D341Med (cell line): Measurements from ENCODE around the gene ERP44.
"Not testable (repeated sequence)": the region's sequence is repeated elsewhere in the genome, so short reads cannot be mapped to it uniquely, and the experiment has no call there.

ENCODE experiments used
- DNase-seq: peaks from one replicate; pipeline ENCODE4 v3.0.0; 2012; ENCODE audit warnings: low spot score

ERP44 gene

GRCh38 chr9:100098887-100099721 is at the start of gene ERP44, which contains the start of gene INVS:
Gene ERP44 (minus strand): TSS chr9:100099000. CDS start chr9:100098840, 160 bp downstream.
Gene INVS (plus strand): TSS chr9:100099243. CDS start chr9:100104522, 5,279 bp downstream.
- DNase-seq = peak; percentile 93

GRCh38 chr9:100145976-100146375 is 47.2 kb upstream of the ERP44 start:
- DNase-seq = not testable (repeated sequence)

GRCh38 chr9:100145167-100145934 is 46.6 kb upstream of the ERP44 start:
- DNase-seq = not testable (repeated sequence)

GRCh38 chr9:100141862-100142261 is 43.1 kb upstream of the ERP44 start:
- DNase-seq = not testable (repeated sequence)

GRCh38 chr9:100140303-100140702 is 41.5 kb upstream of the ERP44 start:
- not testable (repeated sequence) for DNase-seq

GRCh38 chr9:100136799-100137198 is 38.0 kb upstream of the ERP44 start:
- not testable (repeated sequence) for DNase-seq

- DNase-seq = no peak
Measured at GRCh38 chr9:100134731-100135130, 35.9 kb upstream of the ERP44 start.

- DNase-seq = no peak
Measured at GRCh38 chr9:100131875-100132430, 33.2 kb upstream of the ERP44 start.

GRCh38 chr9:100131216-100131615 is 32.4 kb upstream of the ERP44 start:
- DNase-seq = no peak

GRCh38 chr9:100129772-100130171 is 31.0 kb upstream of the ERP44 start:
- DNase-seq = no peak

GRCh38 chr9:100126423-100126822 is 27.6 kb upstream of the ERP44 start:
- DNase-seq = no peak

- DNase-seq = no peak
Measured at GRCh38 chr9:100125910-100126309, 27.1 kb upstream of the ERP44 start.

GRCh38 chr9:100125236-100125635 is 26.4 kb upstream of the ERP44 start:
- DNase-seq = no peak

- DNase-seq = no peak
Measured at GRCh38 chr9:100120286-100120685, 21.5 kb upstream of the ERP44 start.

- DNase-seq = peak; percentile 17
Measured at GRCh38 chr9:100117316-100117715, 18.5 kb upstream of the ERP44 start.

GRCh38 chr9:100112677-100113336 is 14.0 kb upstream of the ERP44 start:
- DNase-seq = no peak

GRCh38 chr9:100111235-100111634 is 12.4 kb upstream of the ERP44 start:
- DNase-seq = peak; percentile 33

- DNase-seq = no peak
Measured at GRCh38 chr9:100108559-100108958, 9.8 kb upstream of the ERP44 start.

GRCh38 chr9:100106616-100107015 is 7.8 kb upstream of the ERP44 start:
- no peak for DNase-seq

GRCh38 chr9:100105861-100106260 is 7.1 kb upstream of the ERP44 start:
- DNase-seq = no peak

GRCh38 chr9:100104314-100104713 is 5.5 kb upstream of the ERP44 start:
- no peak for DNase-seq

GRCh38 chr9:100101608-100102007 is 2.8 kb upstream of the ERP44 start:
- DNase-seq = no peak
